ENCODE measurements around the gene CACNA2D1. TPM values are rescaled to one million over a fixed set of nuclear protein-coding genes. Genes with fewer than 3 reads are reported as not detected.

The CACNA2D1 gene
- total RNA-seq, 1 experiment from 2014 or later = 9.8 TPM

DNA sequence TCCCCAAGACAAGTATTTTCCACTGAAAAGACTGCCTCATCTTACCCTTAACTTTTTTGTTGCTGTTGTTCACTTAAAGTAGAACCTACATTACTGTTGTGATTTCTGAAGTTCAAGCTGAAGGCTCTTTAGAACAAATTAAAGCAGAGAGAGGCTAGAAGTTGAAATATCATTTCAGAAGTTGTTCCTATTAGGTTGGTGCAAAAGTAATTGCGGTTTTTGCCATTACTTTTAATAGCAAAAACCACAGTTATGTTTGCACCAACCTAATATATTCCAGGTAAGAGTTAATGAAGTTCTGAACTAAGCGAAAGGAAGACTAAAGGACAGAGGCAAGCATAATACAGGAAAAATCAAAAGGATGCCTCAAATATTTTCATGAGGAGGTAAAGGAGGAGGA is 153.7 kb downstream of the CACNA2D1 start:
- POLR2A ChIA-PET = no interaction called here
- CTCF ChIA-PET = no interaction called here
- intact Hi-C loops (cut with micrococcal nuclease; ENCODE audit: unreplicated experiment) = no loop called here
- DNase-seq (ENCODE audit: low read depth, low spot score) (no peak), ATAC-seq (no peak)
- Histone ChIP-seq H3K27ac (ENCODE audit: low read length) (no peak overlapping the region), H3K27me3 (ENCODE audit: control insufficient read depth, insufficient read depth, low read length) (no peaks in the 10 kb centered on the region), H3K36me3 (ENCODE audit: control insufficient read depth, insufficient read depth, low read length) (no peaks in the 10 kb centered on the region), H3K4me3 (ENCODE audit: low read depth in 2 of 2, low read length in 2 of 2) (no peak overlapping the region), H3K4me1 (ENCODE audit: control insufficient read depth, insufficient read depth, low read length) (no peaks in the 10 kb centered on the region), H3K9me3 (ENCODE audit: control insufficient read depth, insufficient read depth, low read depth, low read length) (peaks cover 4% of the 10 kb centered on the region; the same call in 1 of the 2 replicates)
- TF ChIP-seq TCF7L2 (IDR thresholded peaks at IDR 0.05; ENCODE audit: low read depth, low read length) = no peak
- TF ChIP-seq POLR2AphosphoS5 (IDR thresholded peaks at IDR 0.05; ENCODE audit: low read depth, low read length) = no peak
- in situ Hi-C loops (cut with HindIII; ENCODE audit: low pct_unique_long_range_greater_than_20kb, low sequenced_read_pairs) = no loop called here
- no TSS peak for BruUV-seq (replicated peaks)

DNA sequence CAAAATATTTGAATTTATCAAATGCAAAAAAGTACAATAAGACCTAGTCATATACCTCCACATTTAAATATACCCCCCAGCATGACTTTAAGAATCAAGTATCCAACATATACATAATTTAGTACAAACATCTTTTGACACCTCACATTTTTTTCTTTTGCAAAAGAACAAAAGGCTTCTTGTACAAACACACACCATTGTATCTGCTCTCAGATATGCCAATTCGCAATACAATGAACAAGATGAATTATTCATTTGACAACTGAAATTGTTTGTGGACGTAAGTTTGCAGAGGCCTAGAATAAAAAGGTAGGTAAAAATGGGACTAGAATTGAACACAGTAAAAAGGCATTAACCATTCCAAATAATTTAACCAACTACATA is 154.4 kb downstream of the CACNA2D1 start:
- BruUV-seq (replicated peaks) = no TSS peak
- ChIA-PET CTCF (no interaction called here), POLR2A (no interaction called here)
- in situ Hi-C loops (cut with HindIII; ENCODE audit: low pct_unique_long_range_greater_than_20kb, low sequenced_read_pairs) (no loop called here), intact Hi-C loops (cut with micrococcal nuclease; ENCODE audit: unreplicated experiment) (no loop called here)
- DNase-seq (ENCODE audit: low read depth, low spot score) (no peak), ATAC-seq (no peak)
- Histone ChIP-seq H3K4me3 (ENCODE audit: low read depth in 2 of 2, low read length in 2 of 2) (no peak overlapping the region), H3K27me3 (ENCODE audit: control insufficient read depth, insufficient read depth, low read length) (no peaks in the 10 kb centered on the region), H3K36me3 (ENCODE audit: control insufficient read depth, insufficient read depth, low read length) (no peaks in the 10 kb centered on the region), H3K27ac (ENCODE audit: low read length) (no peak overlapping the region), H3K9me3 (ENCODE audit: control insufficient read depth, insufficient read depth, low read depth, low read length) (peaks cover 4% of the 10 kb centered on the region; the same call in 1 of the 2 replicates), H3K4me1 (ENCODE audit: control insufficient read depth, insufficient read depth, low read length) (no peaks in the 10 kb centered on the region)
- no peak for TF ChIP-seq TCF7L2 (IDR thresholded peaks at IDR 0.05; ENCODE audit: low read depth, low read length)
- no peak for TF ChIP-seq POLR2AphosphoS5 (IDR thresholded peaks at IDR 0.05; ENCODE audit: low read depth, low read length)
- TF ChIP-seq, protein P1, sequence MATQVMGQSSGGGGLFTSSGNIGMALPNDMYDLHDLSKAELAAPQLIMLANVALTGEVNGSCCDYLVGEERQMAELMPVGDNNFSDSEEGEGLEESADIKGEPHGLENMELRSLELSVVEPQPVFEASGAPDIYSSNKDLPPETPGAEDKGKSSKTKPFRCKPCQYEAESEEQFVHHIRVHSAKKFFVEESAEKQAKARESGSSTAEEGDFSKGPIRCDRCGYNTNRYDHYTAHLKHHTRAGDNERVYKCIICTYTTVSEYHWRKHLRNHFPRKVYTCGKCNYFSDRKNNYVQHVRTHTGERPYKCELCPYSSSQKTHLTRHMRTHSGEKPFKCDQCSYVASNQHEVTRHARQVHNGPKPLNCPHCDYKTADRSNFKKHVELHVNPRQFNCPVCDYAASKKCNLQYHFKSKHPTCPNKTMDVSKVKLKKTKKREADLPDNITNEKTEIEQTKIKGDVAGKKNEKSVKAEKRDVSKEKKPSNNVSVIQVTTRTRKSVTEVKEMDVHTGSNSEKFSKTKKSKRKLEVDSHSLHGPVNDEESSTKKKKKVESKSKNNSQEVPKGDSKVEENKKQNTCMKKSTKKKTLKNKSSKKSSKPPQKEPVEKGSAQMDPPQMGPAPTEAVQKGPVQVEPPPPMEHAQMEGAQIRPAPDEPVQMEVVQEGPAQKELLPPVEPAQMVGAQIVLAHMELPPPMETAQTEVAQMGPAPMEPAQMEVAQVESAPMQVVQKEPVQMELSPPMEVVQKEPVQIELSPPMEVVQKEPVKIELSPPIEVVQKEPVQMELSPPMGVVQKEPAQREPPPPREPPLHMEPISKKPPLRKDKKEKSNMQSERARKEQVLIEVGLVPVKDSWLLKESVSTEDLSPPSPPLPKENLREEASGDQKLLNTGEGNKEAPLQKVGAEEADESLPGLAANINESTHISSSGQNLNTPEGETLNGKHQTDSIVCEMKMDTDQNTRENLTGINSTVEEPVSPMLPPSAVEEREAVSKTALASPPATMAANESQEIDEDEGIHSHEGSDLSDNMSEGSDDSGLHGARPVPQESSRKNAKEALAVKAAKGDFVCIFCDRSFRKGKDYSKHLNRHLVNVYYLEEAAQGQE (IDR thresholded peaks at IDR 0.05; ENCODE audit: insufficient read depth in 1 of 2, low read depth in 2 of 2, low read length in 1 of 2) = no peak
- TF ChIP-seq SIN3A (IDR thresholded peaks at IDR 0.05; ENCODE audit: borderline replicate concordance, insufficient read depth, low read depth, low read length) = no peak
- TF ChIP-seq, protein P2, sequence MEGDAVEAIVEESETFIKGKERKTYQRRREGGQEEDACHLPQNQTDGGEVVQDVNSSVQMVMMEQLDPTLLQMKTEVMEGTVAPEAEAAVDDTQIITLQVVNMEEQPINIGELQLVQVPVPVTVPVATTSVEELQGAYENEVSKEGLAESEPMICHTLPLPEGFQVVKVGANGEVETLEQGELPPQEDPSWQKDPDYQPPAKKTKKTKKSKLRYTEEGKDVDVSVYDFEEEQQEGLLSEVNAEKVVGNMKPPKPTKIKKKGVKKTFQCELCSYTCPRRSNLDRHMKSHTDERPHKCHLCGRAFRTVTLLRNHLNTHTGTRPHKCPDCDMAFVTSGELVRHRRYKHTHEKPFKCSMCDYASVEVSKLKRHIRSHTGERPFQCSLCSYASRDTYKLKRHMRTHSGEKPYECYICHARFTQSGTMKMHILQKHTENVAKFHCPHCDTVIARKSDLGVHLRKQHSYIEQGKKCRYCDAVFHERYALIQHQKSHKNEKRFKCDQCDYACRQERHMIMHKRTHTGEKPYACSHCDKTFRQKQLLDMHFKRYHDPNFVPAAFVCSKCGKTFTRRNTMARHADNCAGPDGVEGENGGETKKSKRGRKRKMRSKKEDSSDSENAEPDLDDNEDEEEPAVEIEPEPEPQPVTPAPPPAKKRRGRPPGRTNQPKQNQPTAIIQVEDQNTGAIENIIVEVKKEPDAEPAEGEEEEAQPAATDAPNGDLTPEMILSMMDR (IDR thresholded peaks at IDR 0.05) = no peak

DNA sequence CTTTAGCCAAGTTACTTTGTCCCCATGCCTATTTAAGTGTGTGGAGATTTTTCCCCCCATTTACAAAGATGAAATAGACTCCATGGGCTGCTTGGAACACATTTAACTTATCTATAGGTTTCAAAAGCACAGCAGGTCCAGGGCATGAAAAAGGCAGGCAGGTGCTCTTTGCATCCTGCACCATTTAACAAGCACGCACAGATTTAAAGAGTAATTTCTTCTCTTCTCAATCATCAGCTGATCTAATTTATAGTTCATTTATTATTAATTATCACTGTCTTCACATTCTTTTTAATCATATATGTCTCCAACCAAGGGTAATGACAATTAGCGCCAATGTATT is 156.8 kb downstream of the CACNA2D1 start:
- Histone ChIP-seq H3K27me3 (ENCODE audit: control insufficient read depth, insufficient read depth, low read length) (no peaks in the 10 kb centered on the region), H3K4me3 (ENCODE audit: low read depth in 2 of 2, low read length in 2 of 2) (no peak overlapping the region), H3K4me1 (ENCODE audit: control insufficient read depth, insufficient read depth, low read length) (no peaks in the 10 kb centered on the region), H3K9me3 (ENCODE audit: control insufficient read depth, insufficient read depth, low read depth, low read length) (no peaks in the 10 kb centered on the region), H3K36me3 (ENCODE audit: control insufficient read depth, insufficient read depth, low read length) (no peaks in the 10 kb centered on the region), H3K27ac (ENCODE audit: low read length) (no peak overlapping the region)
- no TSS peak for BruUV-seq (replicated peaks)
- ATAC-seq = no peak
- no peak for DNase-seq (ENCODE audit: low read depth, low spot score)
- TF ChIP-seq SIN3A (IDR thresholded peaks at IDR 0.05; ENCODE audit: borderline replicate concordance, insufficient read depth, low read depth, low read length) (no peak), POLR2AphosphoS5 (IDR thresholded peaks at IDR 0.05; ENCODE audit: low read depth, low read length) (no peak), TCF7L2 (IDR thresholded peaks at IDR 0.05; ENCODE audit: low read depth, low read length) (no peak)
- TF ChIP-seq, protein P2 (IDR thresholded peaks at IDR 0.05) = no peak
- TF ChIP-seq, protein P1 (IDR thresholded peaks at IDR 0.05; ENCODE audit: insufficient read depth in 1 of 2, low read depth in 2 of 2, low read length in 1 of 2) = no peak
- CTCF ChIA-PET = no interaction called here
- intact Hi-C loops (cut with micrococcal nuclease; ENCODE audit: unreplicated experiment) (no loop called here), in situ Hi-C loops (cut with HindIII; ENCODE audit: low pct_unique_long_range_greater_than_20kb, low sequenced_read_pairs) (no loop called here)
- POLR2A ChIA-PET = no interaction called here
